Progenitor cell of endocrine pancreas (in vitro differentiated cells): ENCODE data around the gene ZSWIM7. TPM values are rescaled to one million over a fixed set of nuclear protein-coding genes. Genes with fewer than 3 reads are reported as not detected.

Experiments used
- DNase-seq: peaks from one replicate; pipeline ENCODE4 v3.0.0; 2021; ENCODE audit warnings: low spot score; ENCODE audit not compliant: unreplicated experiment
- H3K27ac Mint-ChIP-seq: 2 replicates; pipeline ENCODE4 v1.8.0; 2021; ENCODE audit warnings: mild to moderate bottlenecking, moderate library complexity, mixed read lengths
- H3K27me3 Mint-ChIP-seq: 2 replicates; pipeline ENCODE4 v1.8.0; 2021; ENCODE audit warnings: mixed read lengths
- H3K36me3 Mint-ChIP-seq: 2 replicates; pipeline ENCODE4 v1.8.0; 2022; ENCODE audit warnings: mixed read lengths; ENCODE audit not compliant: insufficient read depth
- H3K4me1 Mint-ChIP-seq: 2 replicates; pipeline ENCODE4 v1.8.0; 2021; ENCODE audit warnings: low read depth, mixed read lengths
- H3K4me3 Mint-ChIP-seq: 2 replicates; pipeline ENCODE4 v1.8.0; 2021; ENCODE audit warnings: low read depth, mild to moderate bottlenecking, moderate library complexity, mixed read lengths
- H3K9me3 Mint-ChIP-seq: 2 replicates; pipeline ENCODE4 v1.8.0; 2021; ENCODE audit warnings: low read depth, mixed read lengths
- total RNA-seq: library from RNA; stranded (reverse); gene quantifications from 2 replicates; pipeline ENCODE4 v1.2.1, GENCODE V29; 2021
- TF ChIP-seq, protein P1 (sequence below): fragments of 200-600 bp; sonication (generic); IDR thresholded peaks from one replicate; pipeline ENCODE4 v1.5.0; 2021; ENCODE audit warnings: antibody characterized with exemption, mild to moderate bottlenecking; ENCODE audit not compliant: unreplicated experiment

ZSWIM7 gene
- total RNA-seq, 1 donor from 2014 or later, result 27.9 TPM

DNA sequence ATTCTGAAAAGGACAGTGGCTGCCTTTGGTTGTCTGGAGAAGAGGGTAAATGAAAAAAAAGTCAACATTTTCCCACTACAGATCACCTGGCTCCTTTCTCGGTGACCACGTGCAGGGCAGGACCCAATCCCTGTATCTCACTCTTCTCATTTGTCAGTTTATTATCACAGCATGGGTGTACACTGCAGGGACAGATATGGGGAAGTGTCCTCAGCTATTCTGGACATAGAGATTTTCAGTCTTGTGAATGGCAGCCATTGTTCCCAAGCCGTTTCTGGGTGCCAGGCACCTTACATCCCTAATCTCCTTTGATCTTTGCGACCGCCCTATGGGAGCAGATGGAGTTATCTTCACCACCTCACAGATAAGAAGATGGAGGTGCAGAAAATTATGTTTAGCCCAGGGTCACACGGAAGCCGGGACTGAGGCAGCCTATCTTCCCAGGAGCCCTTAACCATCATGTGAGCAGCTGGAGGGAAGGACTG lies 47.4 kb downstream of the ZSWIM7 start:
- no peaks in the 10 kb centered on the region for H3K36me3 Mint-ChIP-seq
- H3K27me3 Mint-ChIP-seq, result peaks cover 28% of the 10 kb centered on the region
- no peak for DNase-seq
- TF ChIP-seq, protein P1, sequence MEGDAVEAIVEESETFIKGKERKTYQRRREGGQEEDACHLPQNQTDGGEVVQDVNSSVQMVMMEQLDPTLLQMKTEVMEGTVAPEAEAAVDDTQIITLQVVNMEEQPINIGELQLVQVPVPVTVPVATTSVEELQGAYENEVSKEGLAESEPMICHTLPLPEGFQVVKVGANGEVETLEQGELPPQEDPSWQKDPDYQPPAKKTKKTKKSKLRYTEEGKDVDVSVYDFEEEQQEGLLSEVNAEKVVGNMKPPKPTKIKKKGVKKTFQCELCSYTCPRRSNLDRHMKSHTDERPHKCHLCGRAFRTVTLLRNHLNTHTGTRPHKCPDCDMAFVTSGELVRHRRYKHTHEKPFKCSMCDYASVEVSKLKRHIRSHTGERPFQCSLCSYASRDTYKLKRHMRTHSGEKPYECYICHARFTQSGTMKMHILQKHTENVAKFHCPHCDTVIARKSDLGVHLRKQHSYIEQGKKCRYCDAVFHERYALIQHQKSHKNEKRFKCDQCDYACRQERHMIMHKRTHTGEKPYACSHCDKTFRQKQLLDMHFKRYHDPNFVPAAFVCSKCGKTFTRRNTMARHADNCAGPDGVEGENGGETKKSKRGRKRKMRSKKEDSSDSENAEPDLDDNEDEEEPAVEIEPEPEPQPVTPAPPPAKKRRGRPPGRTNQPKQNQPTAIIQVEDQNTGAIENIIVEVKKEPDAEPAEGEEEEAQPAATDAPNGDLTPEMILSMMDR, result no peak
- H3K4me3 Mint-ChIP-seq, result no peak overlapping the region
- H3K9me3 Mint-ChIP-seq, result no peaks in the 10 kb centered on the region
- H3K27ac Mint-ChIP-seq, result no peak overlapping the region
- H3K4me1 Mint-ChIP-seq, result peaks cover 8% of the 10 kb centered on the region

- peaks cover 33% of the 10 kb centered on the region for H3K27me3 Mint-ChIP-seq
- H3K4me1 Mint-ChIP-seq, result peaks cover 8% of the 10 kb centered on the region
- no peak for DNase-seq
- no peaks in the 10 kb centered on the region for H3K9me3 Mint-ChIP-seq
- no peaks in the 10 kb centered on the region for H3K36me3 Mint-ChIP-seq
- H3K4me3 Mint-ChIP-seq, result no peak overlapping the region
- TF ChIP-seq, protein P1, result no peak
- no peak overlapping the region for H3K27ac Mint-ChIP-seq
These were observed 48.0 kb downstream of the ZSWIM7 start for GRCh38 chr17:15951368-15952047.

- H3K27ac Mint-ChIP-seq, result no peak overlapping the region
- TF ChIP-seq, protein P1, result no peak
- H3K36me3 Mint-ChIP-seq, result no peaks in the 10 kb centered on the region
These were observed 51.3 kb downstream of the ZSWIM7 start for GRCh38 chr17:15947976-15948752.

GRCh38 chr17:15947271-15947670 lies 52.2 kb downstream of the ZSWIM7 start:
- TF ChIP-seq, protein P1, result no peak
- Mint-ChIP-seq H3K27ac (no peak overlapping the region), H3K4me3 (no peak overlapping the region), H3K9me3 (no peaks in the 10 kb centered on the region), H3K4me1 (peaks cover 5% of the 10 kb centered on the region), H3K36me3 (no peaks in the 10 kb centered on the region), H3K27me3 (peaks cover 57% of the 10 kb centered on the region)
- DNase-seq, result no peak

More at GRCh38 chr17:15947976-15948752, 51.3 kb downstream of the ZSWIM7 start:
- Mint-ChIP-seq H3K9me3 (no peaks in the 10 kb centered on the region), H3K4me1 (peaks cover 8% of the 10 kb centered on the region), H3K27me3 (peaks cover 52% of the 10 kb centered on the region), H3K4me3 (no peak overlapping the region)
- no peak for DNase-seq

GRCh38 chr17:15946611-15947120 lies 52.8 kb downstream of the ZSWIM7 start:
- Mint-ChIP-seq H3K4me1 (peaks cover 5% of the 10 kb centered on the region), H3K27me3 (peaks cover 60% of the 10 kb centered on the region), H3K9me3 (no peaks in the 10 kb centered on the region), H3K4me3 (no peak overlapping the region), H3K27ac (no peak overlapping the region), H3K36me3 (no peaks in the 10 kb centered on the region)
- TF ChIP-seq, protein P1, result no peak
- DNase-seq, result no peak
